ENCODE data around the gene ZBP1.
"Not testable (repeated sequence)": the region's sequence is repeated elsewhere in the genome, so short reads cannot be mapped to it uniquely, and the experiment has no call there.

The ZBP1 gene

DNA sequence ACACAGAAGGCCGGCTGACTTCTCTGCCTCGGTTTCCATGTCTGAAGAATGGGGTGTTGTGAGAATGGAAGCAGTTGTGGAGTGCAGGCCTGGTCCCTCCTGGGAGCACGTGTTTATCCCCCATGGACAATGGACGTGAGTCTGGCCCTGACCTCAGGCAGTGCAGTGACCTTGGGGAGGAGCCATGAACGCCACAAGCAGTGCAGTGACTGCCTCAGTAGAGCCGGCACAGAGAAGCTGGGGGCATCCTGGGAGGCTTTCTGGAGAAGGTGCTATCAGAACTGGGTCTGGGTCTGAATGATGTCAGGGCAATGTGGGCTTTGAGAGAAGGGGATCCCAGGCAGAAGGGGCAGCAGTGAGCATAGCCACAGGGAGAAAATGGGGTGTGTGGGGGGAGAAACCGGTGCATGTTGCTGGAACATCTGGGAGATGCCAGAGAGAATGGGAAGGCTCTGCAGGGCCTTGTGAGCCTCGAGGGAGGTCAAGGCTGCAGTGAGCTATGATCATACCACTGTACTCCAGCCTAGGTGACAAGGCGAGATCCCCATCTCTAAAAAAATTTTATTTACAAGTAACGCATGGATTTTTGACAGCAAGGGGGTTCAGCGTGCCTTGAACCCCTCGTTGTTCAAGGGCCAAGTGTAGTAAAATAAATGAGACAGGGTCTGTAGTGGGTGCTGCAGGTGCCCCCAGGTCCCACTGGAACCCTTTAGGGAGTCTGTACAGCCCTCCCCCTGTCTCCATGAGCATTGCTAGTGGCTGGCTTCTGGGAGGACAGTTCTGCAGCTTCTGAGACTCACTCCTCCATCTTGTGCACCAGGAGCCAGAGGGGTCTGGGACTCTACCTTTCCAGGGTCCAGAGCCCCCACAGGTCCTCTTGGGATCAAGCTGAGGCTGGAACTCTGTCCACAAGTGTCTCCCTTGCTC, 27.0 kb upstream of the ZBP1 start:
- no peak for DNase-seq (ENCODE audit: low read depth, low spot score)

DNA sequence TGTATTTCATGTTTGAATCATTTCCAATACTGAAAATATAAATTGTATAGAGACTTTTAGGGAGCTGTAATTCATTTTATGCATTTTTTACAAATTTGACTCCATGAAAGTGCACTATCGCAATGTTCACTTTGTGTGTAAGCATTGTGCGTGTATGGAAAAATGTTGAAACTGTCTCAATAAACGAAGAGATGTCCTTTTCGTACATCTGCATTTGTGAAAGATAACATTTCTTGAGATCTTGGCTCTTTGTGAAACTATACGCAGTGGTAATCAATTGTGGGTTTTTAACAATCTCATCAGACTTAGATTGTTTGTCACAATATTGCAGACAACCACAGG, 18.6 kb upstream of the ZBP1 start:
- DNase-seq (ENCODE audit: low read depth, low spot score): no peak

DNA sequence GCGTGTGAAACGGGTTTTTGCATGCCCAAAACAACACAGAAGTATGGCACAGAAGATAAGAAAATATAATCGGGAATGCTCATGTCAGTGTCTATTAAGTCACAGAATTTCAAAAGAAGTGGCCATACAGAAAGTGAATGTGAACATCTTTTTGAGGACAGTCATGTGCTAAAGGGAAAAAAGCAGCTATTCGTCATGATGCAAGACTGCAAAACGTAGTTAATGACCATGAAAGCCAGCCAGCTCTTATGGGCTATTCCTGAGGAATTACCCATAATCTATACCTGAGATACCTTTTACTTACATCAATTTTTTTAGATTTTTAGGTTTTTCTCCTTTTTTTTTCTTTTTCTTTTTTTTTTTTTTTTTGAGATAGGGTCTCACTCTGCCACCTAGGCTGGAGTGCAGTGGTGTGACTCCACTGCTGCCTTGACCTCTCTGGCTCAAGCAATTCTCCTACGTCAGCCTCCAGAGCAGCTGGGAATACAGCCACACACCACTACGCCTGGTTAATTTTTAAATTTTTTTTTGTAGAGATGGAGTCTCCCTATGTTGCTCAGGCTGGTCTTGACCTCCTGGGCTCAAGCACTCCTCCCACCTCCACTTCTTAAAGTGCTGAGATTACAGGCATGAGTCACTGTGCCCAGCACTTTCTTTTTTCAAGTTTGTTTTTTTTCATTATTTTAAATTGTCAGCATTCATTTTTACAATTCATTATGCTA, 18.1 kb upstream of the ZBP1 start:
- no peak for DNase-seq (ENCODE audit: low read depth, low spot score)

DNA sequence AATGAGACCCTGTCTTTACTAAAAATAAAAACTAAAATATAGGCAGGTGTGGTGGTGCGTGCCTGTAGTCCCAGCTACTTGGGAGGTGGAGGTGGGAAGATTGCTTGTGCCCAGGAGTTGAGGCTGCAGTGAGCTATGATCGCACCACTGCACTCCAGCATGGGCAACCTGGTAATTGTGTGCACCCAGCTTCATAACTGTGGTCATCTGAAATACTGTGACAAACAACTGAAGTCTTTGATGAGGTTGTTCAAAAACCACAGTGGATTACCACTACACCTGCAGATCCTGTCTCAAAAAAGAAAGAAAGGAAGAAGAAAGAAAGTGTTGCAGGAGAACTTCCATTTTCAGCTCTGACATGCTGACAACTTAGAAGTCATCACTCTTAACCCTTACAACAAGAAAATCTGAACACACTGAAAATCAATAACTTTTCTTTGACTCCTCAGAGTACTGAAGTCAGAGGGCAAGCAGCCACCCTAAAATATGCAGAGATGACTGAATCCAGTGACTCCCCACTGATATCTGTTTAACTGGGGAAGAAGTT, 13.8 kb upstream of the ZBP1 start:
- DNase-seq (ENCODE audit: low read depth, low spot score): no peak

DNA sequence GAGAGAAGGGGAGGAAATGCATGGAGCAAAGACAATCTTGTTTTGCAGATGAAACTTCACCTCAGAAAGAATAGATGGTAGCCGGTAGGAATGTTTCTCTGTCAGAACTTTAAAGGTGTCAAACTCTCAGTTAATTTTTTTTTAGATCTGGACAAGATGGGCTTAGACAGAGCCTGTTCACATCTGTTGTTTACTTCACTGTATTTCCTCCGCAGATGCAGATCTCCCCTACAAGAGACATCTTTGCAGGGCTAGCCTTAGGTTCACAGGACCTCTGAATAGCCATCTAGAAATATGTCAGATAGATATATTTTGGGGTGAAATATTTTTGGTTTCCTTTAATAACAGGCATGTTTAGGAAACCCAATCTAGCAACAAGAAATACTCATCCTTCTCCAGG, 12.1 kb upstream of the ZBP1 start:
- no peak for DNase-seq (ENCODE audit: low read depth, low spot score)

DNA sequence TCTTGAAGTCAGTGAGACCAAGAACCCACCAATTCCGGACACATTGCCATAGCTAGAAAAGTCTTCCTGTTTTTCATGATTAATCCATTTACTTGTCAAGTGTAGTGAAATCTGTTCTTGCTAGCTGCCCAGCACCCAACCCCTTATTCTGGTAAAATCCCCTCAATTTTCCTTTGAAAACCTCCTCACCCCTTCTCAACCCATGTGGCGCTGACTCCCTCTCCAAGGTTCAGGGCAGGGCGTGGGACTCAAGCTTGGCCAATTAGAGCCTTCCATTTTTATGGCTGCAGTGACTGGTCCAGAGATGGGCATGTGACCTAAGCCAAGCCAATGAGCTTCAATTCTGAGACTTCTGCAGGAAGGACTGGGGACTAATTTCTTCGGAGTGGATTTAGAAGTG, 9.8 kb upstream of the ZBP1 start:
- no peak for DNase-seq (ENCODE audit: low read depth, low spot score)

DNA sequence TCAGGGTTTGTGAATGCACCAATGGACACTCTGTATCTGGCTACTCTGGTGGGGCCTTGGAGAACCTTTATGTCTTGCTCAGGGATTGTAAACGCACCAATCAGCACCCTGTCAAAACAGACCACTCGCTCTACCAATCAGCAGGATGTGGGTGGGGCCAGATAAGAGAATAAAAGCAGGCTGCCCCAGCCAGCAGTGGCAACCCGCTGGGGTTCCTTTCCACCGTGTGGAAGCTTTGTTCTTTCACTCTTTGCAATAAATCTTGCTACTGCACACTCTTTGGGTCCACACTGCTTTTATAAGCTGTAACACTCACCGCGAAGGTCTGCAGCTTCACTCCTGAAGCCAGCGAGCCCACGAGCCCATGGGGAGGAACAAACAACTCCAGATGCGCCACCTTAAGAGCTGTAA, 9.3 kb upstream of the ZBP1 start:
- not testable (repeated sequence) for DNase-seq (ENCODE audit: low read depth, low spot score)

DNA sequence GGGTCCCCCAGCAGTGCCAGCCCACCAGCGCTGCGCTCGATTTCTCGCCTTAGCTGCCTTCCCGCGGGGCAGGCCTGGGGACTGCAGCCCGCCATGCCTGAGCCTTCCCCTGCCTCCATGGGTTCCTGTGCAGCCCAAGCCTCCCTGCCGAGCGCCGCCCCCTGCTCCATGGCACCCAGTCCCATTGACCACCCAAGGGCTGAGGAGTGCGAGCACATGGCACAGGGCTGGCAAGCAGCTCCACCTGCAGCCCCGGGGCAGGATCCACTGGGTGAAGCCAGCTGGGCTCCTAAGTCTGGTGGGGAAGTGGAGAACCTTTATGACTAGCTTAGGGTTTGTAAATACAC, 8.7 kb upstream of the ZBP1 start:
- DNase-seq (ENCODE audit: low read depth, low spot score): not testable (repeated sequence)

DNA sequence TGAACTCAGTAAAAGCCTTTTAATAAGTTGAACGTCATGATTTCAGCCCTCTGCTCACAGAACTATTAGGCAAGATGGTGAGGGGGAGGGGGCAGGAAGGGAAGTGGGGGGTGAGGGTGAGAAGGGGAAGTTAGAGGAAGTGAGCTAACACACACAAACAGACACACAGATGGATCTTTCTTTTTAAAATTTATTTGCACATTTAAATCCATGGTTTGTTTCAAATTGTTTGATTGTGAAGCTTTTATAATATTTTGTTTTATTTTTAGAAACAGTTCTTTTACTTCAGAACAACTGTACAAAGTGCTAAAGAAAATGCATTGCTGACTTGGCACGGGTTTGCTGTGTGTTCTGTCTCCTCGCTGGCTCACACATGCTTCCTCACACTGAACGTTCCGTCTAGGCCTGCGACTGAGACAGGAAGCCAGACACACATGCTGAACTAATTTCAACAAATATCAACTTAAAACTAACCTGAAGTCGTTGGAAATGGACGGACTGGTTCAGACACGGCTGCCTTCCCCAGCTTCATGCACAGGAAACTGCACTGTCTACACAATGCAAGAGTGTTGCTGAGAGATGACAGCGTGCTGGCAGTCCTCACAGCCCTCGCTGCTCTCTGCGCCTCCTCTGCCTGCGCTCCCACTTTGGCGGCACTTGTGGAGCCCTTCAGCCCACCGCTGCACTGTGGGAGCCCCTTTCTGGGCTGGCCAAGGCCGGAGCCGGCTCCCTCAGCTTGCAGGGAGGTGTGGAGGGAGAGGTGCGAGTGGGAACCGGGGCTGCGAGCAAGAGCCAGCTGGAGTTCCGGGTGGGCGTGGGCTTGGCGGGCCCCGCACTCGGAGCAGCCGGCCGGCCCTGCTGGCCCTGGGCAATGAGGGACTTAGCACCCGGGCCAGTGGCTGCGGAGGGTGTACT, 8.1 kb upstream of the ZBP1 start:
- DNase-seq (ENCODE audit: low read depth, low spot score): no peak

DNA sequence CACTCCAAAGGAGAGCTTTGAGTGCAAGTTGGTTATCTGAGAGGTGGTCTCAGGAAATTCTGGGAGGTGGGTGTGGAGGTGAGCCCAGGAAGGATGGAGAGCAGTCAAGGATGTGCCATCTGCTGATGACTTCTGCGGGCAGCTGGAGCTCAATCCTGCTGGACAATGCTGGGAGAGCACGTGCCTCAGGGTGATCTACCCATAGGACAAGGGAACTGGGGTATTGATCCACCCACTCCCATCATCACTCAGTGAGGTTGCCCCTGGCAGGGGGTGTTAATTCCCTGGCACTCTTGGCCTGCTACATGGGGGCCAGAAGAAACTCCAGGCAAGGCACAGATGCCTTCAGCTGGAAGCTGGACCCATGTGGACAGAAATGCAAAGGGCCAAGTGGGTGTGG, 7.1 kb upstream of the ZBP1 start:
- DNase-seq (ENCODE audit: low read depth, low spot score): no peak

DNA sequence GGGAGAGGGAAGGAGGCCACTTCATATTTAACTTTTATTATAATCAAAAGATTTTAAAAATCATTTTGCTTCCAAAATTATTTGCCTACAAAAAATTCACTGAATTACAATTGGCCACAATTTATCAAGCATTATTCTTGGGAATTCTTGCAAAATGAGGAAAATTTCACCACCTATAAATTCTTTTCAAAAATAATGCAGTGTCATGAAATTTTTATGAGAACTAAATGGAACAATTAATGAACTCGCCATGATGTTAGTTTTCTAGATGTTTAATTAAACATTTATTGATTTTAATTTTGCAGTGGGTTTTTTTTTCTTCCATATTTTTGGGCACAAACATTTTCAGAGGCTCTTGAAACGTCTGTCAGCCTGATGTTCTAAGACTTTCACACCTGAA, 5.8 kb upstream of the ZBP1 start:
- DNase-seq (ENCODE audit: low read depth, low spot score): no peak

DNA sequence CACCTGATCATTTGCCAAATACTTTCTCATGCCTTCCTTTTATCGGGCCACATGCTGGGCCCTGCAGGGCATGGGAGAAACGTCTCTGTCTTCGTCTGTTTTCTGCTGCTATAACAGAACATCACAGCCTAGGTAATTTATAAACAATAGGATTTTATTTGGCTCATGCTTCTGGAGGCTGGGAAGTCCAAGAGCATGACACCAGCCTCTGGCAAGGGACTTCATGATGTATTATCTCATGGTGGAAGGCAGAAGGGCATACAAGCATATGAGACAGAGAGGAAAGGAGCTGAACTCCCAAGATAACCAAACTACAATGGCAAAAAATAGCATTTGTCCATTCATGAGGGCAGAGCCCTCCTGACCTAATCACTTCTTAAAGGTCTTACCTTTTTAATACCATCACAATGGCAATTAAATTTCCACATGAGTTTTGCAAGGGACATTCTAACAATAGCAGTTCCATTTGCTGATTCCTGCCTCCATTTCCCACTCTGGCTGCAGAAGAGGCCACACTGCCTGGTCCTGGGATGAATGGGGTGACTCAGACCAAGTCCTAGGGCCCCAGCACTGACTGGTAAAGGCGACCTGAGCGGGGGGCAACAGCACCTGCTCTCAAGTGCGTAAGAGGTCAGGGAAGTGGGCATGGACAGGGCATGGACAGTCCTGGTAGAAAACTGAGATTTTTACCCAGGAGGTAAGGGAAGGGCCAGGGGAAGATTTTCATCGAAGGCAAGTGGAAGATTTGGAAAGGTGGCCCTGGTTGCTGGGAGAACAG, 5.1 kb upstream of the ZBP1 start:
- no peak for DNase-seq (ENCODE audit: low read depth, low spot score)

DNA sequence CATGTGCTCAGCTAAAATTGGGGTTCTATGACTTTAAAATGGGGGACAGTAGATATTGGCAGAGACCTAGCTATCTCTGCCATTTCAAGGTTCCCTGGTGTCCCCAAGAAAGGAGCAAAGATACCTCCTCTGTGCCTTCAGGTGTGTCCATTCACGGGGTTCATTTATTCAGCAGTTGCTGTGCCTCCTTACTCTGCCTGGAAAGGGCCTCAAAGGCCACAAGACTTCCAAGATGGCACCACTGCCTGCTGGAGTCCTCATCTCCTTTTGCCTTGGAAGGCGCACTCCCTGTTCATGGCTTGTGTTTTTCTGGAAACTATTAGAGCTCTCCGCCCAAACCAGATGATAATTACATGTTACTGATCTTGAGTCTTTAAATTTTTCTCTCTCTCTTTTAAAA, 3.9 kb upstream of the ZBP1 start:
- no peak for DNase-seq (ENCODE audit: low read depth, low spot score)

DNA sequence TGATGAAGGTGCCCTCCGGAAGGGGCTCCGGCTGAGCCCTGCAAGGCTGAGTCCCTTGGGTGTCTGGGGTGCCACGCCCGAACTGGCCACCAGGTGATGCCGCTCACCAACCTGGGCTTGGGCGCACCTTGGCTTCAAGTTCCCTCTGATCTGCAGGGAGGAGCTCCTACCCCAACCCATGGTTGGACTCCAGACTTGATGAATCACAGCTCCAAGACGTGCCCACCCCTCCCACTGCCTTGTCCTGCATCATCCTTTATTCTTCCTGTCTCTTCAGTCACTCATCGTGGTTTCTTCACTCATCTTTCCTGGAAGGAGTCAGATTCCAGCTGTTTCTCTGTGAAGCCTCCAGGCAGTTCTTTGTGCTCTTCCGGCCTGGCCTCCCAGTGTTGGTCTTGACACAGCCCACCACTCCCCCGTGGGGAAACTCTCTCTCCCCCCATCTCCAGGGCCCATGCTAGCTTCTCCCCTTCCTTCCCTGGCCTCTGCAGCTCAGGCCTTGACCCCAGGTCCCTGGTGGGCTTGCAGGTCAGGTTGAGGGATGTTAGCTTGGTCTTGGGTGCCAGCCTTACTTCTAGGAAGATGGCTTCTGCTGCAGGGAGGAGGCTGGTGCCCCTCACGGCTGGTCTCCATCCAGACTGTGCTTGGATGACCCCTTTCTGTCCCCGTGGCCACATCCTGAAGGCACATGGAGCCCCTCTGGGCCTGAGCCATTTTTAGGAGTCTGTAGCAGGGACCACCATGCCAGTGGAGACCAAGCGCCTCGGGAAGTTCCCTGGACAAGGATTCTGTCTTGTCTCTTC, 2.6 kb upstream of the ZBP1 start:
- peak; percentile 71 for DNase-seq (ENCODE audit: low read depth, low spot score)

DNA sequence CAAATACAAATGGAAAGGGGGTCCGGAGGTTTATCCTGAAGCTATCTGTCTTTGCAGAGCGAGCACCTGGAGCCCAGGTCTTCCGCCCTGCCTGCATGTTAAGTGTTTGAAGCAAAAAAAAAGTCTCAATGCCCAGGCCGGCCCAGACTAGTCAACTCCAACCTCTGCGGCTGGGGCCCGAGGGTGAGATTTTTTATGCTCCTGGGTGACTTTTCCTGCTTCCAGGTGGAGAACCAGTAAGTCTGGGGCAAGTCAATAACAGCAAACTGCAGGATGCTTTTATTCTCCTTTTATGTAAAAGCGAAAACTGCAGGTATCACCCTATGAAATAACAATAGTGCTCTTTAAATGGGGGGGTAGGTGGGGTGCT, 2.0 kb upstream of the ZBP1 start:
- no peak for DNase-seq (ENCODE audit: low read depth, low spot score)

DNA sequence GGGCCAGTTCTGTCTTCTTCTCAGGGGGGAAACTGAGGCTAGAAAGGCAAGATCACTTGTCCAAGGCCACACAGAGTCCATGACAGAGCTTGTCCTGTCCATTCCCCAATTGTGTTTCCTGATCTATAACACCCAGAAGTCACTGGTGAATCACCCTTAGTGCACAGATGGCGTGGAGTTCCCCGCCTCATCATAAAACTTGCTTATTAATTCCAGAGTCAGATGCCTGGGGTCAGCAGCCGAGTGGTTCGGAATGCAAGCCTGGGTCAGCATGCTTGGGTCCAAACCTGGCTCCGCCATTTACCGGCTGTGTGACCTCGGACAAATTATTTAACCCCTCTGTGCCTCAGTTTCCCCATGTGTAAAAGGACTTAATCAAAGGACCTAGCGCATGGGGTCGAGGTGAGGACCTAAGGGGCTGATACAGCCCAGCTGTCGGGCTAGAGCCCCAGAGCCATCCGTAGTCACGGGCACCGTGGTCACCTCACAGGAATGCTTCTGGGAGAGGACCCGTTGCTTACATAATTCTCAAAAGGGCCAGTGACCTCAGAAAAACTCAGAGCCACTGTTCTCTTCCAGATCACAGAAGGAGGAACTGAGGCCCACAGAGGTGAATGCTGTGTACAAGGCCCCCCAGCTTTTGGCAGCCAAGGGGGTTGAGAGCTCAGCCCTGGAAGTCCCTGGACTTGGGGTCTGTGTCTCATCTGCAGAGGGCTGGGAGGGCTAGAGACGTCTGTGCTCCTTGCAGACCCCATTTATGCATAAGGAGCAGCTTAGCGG, 1.4 kb upstream of the ZBP1 start:
- no peak for DNase-seq (ENCODE audit: low read depth, low spot score)

DNA sequence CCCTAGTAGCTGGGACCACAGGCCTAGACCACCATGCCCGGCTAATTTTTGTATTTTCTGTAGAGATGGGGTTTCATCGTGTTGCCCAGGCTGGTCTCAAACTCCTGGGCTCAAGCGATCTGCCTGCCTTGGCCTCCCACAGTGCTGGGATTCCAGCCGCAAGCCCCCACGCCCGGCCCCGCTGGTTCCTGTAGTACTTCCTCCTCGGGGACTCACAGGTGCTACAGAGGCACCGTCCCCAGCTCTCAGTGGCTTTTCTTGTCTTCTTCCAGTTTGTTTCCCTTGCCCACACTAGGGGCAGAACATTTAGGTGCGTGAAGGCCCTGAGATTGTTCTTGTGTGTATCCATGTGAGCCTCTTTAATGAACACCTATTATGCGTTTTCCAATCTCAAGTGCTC, 773 bp upstream of the ZBP1 start:
- no peak for DNase-seq (ENCODE audit: low read depth, low spot score)

DNA sequence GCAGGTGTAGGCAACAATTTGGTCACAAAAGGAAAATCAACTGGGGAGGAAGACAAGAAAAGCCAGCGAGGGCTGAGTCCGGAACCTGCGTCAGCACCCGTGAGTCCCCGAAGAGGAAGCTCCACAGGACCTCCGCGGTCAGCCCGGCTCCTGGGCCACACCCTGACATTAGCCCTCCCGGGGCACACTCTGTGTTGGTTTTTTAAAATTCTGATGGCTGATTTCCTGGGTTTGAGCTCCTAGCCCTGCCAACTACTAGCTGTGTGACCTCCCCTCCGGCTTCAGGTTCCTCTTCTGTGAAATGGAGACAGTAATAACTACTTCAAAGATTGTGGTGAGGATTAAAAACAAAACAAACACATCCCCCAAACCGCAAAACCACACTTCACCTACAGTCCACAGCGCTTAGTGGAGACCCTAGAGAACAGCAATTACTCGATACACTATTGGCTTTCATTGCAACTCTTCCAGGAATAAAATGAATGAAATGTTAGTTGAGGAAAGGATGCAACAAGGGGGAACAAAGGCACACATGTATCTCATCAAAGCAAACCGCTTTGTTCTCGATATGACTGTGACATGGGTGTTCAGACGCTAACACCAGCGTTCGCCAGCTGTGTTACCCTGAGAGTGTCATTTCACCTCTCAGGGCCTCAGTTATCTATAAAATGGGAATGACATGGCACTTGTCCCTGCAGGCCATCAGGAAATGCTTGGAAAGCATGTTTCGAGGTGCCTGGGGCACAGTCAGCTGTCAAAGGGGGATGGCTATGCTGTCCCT, 985 bp downstream of the ZBP1 start:
- DNase-seq (ENCODE audit: low read depth, low spot score): no peak

DNA sequence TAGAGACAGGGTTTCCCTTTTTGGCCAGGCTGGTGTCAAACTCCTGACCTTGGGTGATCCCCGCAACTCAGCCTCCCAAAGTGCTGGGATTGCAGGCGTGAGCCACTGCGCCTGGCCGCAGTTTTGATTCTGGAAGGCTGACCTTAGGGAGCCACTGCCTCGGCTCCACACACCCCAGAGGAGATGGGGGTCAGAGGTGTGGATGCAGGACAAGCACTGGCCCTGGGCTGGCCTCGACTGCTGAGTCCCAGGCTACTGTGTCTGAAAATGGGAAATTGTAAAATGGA, 1.5 kb downstream of the ZBP1 start:
- DNase-seq (ENCODE audit: low read depth, low spot score): no peak
